Superior temporal gyrus (tissue), 1 donor: ENCODE results near the gene SPI1.

Experiments used
- DNase-seq: peaks from one replicate; pipeline ENCODE4 v3.0.0-alpha.2; 2016; ENCODE audit errors: extremely low spot score

The SPI1 gene

DNA sequence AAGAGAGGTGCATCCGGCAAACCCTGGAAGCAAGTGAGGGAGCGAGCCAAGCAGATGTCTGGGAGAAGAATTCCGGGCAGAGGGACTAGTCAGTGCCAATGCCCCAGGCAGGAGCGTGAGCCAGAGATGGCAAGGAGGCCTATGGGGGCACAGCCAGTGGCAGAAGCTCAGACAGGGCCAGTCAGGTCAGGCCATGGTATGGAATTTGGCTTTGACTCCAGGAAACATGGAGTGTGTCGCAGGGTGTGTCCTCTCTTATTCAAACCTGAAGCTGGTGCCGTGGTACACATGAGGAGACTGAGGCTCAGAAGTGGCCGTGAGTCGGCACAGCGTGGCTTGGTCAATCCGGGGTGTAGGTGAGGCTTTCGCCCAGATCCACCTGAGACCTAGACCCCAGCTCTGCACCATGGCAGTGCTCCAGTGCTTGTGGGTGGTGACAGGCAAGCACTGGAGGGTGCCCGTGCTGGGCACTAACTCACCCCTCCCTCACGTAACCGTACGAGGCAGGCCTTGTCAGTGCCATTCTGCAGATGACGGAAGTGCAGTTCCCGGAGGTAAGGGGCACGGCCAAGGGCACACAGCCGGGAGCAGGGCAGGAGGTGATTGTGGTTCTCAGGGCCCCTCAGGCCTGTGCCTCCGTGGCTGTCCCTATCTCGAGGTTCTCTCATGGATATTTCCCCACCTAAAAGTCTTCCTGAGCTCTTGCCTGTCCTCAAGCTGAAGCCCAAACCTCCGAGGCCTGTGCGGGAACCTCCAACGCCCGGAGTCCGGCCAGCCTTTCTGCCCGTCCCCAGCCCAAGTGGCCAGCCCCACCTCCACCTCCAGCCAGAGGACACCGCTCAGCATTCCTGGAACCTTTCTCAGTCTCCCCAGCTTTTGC, 10.6 kb upstream of the SPI1 start:
- no peak for DNase-seq

DNA sequence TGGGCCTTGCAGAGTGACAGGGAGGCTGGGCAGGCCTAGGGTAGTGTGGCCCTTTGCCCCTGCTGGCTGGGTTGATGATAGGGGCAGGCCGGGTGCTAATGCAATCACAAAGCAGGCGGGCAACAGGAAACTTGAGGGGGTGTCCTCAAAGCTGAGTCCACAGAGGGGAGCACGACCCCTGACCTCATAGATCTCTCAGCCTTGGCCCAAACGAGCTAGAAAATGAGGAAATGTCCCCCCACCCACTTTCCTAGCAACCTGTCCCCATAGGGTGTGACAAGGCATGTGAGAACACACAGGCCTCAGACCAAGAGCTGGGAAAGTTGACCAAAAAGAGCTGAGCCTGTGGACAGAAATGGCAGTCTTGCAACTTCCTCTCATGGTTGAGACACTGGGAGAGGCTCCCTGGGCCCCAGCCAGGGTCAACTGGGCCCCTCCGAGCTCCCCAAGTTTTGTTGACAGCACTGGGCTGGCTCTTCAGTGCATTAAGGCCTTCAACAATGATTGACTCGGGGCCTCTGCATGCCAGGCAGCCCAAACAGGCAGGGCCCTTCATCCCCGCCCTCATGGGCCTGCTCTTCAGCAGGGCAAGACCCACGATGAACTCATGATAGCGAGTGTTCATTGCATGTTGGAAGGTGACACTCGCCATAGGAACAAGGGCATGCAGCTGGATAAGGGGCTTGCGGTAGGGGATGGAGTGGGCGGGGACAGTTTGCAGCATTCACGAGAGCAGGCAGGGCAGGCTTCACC, 9.8 kb upstream of the SPI1 start:
- DNase-seq = no peak

DNA sequence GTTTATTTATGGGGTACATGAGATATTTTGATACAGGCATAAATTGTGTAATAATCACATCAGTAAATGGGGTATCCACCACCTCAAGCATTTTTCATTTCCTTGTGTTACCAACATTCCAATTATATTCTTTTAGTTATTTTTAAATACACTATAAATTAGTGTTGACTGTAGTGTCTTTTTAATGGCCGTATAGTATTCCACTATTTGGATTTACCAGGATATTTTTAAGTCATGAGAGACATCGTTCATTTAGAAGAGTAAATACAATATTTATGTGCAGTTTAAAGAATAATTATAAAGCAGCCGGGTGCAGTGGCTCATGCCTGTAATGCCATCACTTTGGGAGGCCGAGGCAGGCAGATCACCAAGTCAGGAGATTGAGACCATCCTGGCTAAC, 6.2 kb upstream of the SPI1 start:
- DNase-seq = no peak

DNA sequence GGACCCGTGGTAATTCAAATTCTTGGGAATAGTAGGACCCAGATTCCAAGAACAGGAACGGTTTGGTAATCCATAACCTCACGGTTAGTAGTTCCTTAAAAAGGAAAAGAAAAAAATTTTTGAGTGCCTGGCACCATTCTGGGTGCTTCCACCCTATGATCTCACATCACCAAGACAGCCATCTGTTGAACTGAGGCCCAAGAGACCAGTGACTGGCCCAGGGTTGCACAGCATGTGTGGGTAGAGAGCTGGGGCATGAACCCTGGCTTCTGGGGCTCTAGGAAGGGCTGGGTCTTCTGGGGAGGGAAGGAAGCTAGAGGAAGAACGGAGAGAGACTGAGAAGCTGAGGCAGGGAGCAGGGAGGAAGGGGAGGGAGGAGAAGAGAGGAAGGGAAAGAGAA, 4.7 kb upstream of the SPI1 start:
- DNase-seq = no peak

DNA sequence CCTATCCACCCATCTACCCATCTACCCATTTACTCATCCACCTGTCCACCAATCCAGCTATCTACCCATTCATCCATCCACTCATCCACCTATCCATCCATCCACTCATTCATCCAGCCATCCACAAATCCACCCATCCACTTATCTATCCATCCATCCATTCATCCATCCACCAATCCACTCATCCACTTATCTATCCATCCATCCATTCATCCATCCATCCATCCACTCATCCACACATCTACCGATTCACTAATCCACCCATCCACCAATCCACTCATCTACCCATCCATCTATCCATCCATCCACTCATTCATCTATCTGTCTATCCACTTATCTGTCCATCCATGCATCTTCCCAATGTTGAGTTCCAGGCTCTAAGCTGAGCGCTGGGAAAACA, 1.7 kb upstream of the SPI1 start:
- DNase-seq = no peak

DNA sequence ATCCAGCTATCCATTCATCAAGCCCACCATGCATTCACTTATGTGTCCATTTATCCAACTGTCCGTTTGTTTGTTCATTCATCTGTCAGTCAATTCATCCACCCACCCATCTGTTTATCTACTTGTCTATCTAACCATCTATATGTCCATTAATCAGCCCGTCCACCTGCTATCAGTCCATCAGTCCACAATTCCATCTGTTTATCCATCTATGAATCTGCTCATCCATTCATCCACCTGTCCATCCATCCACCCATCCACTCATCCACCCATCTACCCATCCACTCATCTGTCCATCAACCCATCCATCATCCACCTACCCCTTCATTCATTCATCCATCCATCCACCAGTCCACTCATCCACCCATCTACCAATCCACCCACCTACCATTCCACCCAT, 970 bp upstream of the SPI1 start:
- no peak for DNase-seq

DNA sequence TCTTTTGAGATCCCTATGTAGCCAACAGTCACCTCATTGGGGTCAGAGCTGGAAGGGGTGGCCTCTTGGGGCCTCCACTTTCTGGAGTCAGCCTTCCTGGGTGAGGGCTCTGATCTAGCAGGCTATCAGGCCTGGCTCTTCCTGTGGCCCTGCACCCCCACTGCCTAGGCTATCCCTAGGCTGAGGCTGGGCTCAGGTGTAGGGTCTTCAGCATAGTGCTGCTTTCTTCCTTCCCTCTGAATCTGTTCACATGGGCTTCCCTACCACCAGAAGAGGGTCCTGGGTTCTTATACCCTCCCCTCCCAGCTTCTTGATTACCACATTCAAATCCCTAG, 456 bp upstream of the SPI1 start:
- DNase-seq = no peak

DNA sequence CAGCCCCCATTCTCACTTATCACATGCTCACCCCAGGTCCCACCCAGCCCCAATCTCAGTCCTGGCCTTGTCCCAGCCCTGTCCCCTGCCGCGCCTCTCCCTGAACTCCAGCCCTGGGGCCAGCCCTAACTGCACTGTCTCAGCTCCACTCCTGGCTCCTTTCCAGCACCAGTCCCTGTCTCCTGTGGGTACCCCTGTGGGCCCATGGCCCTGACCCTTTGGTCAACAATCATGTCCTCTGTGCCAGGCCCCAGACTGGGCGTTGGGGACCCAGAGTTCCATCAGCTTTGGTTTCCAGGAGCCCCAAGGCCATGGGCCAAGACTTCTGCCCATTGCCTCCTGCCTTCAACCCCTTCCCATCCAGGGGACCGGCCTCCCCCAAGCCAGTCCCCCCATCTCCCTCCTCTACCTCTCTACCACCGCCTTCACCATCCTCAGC, 757 bp downstream of the SPI1 start:
- DNase-seq = no peak

DNA sequence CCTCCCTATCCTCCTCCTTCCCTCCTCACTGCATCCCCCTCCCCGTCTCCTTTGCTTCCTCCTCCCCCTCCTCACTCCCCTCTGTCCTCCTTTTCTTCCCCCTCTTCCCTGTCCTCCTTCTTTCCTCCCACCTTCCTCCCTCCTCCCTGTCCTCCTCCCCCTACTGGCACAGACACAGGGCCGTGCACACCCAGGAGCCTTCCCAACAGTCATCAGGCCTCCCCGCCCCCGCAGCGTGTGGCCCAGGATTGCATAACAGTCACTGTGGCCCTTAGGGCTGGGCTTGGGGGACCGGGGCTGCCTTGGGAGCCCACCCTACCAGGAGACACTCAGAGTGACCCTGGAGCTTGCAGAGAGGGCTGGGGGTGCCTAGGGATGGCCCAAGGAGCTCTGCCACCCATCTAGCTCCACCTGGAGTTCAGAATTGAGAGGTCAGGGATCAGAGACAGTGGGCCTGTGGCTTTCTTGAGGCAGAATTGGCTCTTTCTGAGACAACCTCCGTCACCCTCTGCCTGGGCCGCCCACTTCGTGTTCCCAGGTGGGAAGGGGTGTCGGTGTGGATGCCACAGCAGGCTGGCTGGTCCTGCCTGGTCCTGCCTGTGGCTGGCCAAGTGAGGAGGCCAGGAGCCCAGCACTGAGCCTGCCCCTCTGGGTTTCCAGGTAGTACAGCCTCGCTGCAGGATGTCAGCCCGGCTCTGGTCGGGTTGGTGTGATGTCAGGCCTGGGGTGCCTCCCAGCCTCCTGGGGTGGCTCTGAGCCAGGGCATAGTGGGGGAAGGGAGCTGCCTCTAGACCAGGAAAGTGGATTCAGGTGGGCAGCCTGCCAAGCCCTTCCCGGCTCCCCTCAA, 1.6 kb downstream of the SPI1 start:
- no peak for DNase-seq

DNA sequence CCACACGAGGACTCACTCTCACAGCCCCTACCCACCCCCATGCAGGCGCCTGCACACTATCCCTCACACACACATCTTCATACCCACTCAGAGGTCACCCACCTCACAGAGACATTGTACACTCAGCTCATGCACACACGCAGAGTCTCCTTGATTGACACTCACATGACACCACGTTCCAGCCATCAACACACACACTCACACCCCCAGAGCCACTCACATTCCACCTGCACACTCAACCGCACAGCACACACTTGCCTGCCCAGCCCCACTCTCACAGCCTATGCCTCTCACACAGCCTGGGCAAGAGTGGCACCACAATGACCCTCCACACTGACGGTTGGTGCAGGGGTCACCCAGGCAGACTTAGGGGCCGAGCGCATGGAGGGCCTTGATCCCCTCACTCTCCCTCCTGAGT, 2.2 kb downstream of the SPI1 start:
- DNase-seq = no peak

DNA sequence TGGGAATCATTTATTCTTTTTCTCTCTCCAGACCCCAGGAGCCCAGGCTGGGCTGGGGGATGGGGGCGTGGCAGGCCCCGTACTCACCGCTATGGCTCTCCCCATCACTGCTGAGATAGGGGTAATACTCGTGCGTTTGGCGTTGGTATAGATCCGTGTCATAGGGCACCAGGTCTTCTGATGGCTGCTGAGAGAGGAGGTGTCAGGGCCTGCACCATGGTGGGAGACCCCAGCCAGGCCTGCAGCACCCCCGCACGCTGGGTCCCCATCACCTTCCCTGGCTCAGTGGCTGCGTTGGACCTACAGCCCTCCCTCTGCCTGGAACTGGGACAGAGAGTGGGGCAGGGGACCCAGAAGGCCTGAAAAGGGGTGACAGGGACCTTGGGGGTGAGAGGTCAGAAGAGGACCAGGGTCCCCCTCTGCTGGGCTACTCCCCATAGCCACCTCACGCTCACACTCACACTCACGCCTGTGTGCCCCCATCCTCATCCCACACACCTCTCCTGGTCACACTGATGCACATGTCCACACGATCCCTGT, 2.7 kb downstream of the SPI1 start:
- DNase-seq = no peak

DNA sequence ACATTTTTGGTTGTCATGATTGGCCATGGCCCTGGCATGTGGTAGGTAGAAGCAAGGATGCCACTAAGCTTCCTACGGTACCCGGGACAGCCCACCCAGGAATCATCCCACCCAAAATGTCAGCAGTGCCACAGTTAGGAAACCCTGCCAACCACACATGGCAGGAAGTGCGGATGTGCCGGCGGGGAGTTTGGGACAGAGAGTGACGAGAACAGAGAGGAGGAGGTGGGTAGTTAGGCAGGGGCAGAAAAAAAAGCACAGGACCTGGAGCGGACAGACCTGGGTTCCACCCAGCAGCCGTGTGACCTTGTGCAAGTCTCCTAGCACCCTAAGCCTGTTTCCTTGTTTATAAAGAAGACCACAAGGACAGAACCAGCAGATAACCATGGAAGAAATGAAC, 3.3 kb downstream of the SPI1 start:
- no peak for DNase-seq

DNA sequence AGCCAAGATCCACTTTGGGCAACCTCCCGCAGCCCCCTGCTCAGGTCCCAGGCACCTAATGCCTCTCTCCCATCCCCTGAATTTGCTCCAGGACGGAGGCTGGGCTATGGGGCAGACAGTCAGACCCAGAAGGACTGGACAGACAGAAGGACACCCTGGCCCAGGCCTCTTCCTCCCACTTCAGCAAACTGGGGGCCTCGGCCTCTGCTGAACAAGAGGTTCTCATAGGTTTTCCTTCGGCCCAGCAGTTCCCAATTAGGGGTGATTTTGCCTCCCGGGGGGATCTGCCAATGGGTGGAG, 3.7 kb downstream of the SPI1 start:
- no peak for DNase-seq

DNA sequence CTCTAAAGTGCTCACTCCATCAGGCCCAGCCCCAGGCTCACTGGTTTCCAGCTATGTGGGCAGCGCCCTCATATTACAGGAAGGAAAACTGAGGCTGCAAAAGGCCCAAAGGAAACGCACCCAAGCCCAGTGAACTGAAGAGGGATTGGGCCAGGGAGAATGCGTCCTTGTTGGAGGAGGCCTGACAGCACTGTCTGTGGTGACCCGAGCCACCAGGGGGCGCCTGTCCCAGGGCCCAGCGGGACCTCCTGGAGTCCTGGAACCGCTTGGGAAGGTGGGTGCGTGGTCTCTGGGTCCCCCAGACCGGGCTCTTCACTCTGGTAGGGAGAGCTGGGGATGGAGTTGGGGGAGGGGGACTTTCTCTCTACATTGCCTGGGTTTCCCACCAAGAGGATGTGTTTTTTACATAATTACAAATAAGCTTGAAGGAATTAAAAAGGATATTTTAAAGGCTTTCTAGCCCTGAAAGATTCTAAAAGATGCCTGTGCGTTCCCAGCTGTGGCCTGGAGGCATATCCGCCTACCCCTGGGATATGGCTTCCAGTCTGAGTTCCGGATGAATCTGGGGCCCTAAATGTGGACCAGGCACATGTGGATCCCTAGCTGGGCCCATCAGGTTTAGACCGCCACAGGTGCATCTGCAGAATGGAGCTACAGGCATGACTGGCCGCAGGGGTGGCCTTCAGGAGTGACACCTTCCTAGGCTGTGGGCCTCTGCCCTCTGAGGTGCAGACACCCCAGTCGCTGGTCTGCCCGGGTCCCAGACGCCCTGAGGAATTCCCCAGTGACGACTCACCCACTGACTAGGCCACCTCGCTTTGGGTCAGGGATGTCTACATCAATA, 4.2 kb downstream of the SPI1 start:
- peak; percentile 80 for DNase-seq

DNA sequence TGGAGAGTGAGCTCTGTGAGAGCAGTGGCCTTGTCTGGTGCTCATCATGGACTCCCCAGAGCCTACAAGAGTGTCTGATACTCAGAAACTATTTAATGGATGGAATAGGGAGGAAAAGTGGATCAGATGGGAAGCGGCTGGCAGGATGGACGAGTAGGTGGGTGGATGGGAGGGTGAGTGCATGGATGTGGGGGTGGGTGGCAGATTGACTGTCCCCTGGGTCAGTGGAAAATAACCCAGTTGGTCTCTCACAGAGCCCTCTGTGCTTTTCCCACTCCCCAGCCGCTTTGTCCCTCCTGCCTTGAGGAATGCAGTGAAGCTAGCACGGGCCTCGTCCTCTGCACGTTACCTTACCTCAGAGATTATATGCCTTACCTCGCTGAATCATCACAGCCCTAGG, 5.9 kb downstream of the SPI1 start:
- DNase-seq = no peak

DNA sequence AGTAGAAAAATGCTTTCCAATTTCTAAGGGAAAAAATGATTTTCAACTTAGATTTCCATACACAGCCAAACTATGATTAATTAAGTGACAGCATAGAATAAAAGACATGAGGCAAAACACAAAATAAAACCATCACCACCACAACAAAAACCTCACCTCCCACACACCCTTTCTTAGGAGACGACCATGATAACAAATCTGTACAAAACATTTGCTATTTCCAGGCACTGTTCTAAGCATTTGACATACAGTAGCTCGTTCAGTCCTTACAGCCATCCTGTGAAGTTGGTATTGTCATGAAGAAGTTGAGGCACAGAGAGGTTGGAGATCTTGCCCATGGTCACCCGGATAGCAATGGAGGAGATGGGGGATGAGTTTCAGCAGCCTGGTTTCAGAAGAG, 8.7 kb downstream of the SPI1 start:
- DNase-seq = no peak

DNA sequence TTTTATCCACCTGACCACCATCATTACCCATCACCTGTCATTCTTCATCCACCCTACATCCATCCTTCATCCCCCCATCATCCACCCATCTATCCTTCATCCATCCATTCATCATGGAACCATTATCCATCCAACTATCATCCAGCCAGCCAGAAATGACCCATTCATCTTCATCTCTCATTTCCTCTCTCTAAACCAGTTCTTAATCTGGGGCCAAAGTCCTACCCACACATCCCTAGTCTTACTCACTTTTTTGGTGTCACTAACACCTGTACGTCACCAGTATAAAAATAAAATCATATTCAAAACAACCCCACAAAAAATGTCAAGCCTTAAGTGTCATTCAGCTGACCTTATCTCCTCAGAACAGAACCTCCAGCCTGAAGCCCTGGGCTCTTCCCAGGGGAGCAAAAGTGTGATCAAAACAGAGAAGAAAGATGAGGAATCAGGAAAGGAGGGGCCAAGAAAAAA, 12.3 kb downstream of the SPI1 start:
- no peak for DNase-seq

DNA sequence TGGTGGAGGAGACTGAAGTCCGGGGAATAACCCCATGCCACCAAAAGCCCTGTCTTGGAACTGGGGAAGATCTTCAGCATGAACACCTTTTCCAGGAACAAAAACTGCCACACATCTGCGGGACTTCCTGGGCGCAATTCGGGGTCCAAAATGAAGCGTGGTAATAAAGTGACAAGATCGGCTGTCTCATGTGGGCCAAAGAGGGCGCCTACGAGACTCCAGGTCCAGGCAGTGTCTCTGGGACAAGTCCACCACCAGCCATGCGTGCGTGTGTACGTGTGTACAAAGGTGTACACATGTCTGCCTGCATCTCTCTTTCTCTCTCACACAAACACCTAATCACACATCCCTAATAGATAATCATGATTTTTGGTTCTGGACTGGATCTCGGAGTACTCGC, 16.9 kb downstream of the SPI1 start:
- DNase-seq = no peak

DNA sequence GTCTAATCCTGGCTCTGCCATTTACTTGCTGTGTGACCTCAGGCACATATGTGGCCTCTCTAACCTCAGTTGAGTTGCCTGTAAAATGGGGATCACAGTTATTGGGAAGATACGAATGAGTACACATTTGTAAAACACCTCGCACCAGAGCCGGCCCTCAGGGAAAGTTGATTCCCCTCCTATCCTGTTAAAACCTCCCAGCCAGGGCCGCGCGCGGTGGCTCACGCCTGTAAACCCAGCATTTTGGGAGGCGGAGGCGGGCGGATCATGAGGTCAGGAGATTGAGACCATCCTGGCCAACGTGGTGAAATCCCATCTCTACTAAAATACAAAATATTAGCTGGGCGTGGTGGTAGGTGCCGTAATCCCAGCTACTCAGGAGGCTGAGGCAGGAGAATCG, 18.0 kb downstream of the SPI1 start:
- DNase-seq = no peak

DNA sequence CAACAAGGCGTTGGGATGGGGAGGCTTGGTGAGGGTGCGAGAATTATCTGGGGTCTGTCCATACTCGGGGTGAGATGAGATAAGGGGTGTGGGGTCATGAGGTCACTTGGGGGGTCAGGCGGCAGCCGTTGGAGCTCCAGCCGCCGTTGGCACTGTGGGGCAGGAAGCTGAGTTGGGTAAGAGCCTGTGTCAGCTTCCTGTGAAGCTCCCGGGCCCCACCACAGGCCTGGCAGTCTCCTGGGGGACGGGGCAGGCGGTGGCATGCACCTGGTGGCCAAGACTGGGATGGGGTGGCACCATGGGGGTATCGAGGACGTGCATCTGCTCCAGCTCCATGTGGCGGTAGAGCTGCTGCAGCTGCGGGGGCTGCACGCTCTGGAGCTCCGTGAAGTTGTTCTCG, 18.8 kb downstream of the SPI1 start:
- DNase-seq = no peak

DNA sequence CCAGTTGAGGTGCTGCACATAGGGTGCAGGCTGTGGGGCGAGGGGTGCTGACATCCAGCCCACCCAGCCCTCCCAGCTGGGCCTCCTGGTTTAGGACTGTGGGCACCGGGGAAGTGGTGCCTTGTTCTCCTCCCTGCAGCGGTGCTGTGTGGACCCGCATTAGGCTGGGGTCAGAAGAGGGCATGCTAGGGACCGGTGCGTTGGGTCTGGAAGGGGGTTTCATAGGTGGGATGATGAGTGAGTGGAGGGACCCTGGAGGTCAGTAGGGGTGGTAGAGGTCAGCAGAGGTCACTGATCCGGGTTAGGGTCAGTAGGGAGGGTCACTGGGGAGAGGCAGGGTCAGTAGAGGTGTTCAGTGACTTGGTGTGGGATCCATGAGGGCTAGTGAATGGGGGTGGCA, 19.2 kb downstream of the SPI1 start:
- no peak for DNase-seq

DNA sequence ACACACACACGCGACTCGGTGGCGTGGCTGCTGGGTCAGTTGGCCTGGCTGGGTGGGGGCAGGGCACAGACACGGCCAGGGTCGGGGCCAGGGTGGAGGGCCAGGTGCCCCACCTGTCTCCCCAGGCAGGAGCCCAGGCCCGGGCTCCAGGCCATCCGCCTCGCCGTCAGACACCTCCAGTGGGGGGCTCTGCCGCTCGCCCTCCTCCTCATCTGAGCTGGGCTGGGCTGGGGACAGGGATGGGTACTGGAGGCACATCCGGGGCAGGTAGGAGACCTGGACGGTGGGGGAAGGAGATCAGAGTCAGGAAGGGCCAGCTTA, 19.7 kb downstream of the SPI1 start:
- no peak for DNase-seq
